HCT116 (cell line): ENCODE measurements around the gene KIAA2012.

Experiments
- EZH2 ChIP-seq: fragments of 200-600 bp; sonication (generic); IDR thresholded peaks from 2 replicates; pipeline ENCODE4 v1.6.1; 2017; ENCODE audit warnings: antibody characterized with exemption, mixed run types
- EZH2phosphoT487 ChIP-seq: fragments of 200-600 bp; IDR thresholded peaks from 2 replicates; pipeline ENCODE4 v1.6.1; 2018; ENCODE audit warnings: antibody characterized with exemption, borderline replicate concordance
- JUND ChIP-seq: IDR thresholded peaks from 2 replicates; pipeline ENCODE4 v1.6.1; 2012
- POLR2A ChIP-seq: IDR thresholded peaks from 2 replicates; pipeline ENCODE4 v1.7.0; 2011; ENCODE audit warnings: borderline replicate concordance; ENCODE audit not compliant: insufficient read depth, insufficient read length; ENCODE audit errors: extremely low read depth
- RAD21 ChIP-seq: IDR thresholded peaks from 2 replicates; pipeline ENCODE4 v1.6.1; 2012; ENCODE audit warnings: low read depth, mild to moderate bottlenecking
- SIN3A ChIP-seq: IDR thresholded peaks from 2 replicates; pipeline ENCODE4 v1.6.1; 2012; ENCODE audit warnings: low read depth
- TCF7L2 ChIP-seq: IDR thresholded peaks from 2 replicates; pipeline ENCODE4 v1.7.0; 2011; ENCODE audit warnings: borderline replicate concordance, inconsistent platforms; ENCODE audit not compliant: insufficient read depth, insufficient read length; ENCODE audit errors: extremely low read depth
- TF ChIP-seq, protein P1 (sequence below): IDR thresholded peaks from 2 replicates; pipeline ENCODE4 v1.6.1; 2012
- TF ChIP-seq, protein P2 (sequence below), 3 experiments: fragments of 200-600 bp in 1 of 3; sonication (generic) in 1 of 3; IDR thresholded peaks in 2 of 3; conservative IDR thresholded peaks in 1 of 3; 2 replicates each; pipeline ENCODE4 v1.5.1; 2012 to 2017; ENCODE audit warnings: low read depth in 2 of 3, low read length in 2 of 3, antibody characterized with exemption in 1 of 3, borderline replicate concordance in 1 of 3, control low read depth in 1 of 3, mild to moderate bottlenecking in 1 of 3, mixed read lengths in 1 of 3, mixed run types in 1 of 3, moderate library complexity in 1 of 3; ENCODE audit not compliant: insufficient read depth in 1 of 3

DNA sequence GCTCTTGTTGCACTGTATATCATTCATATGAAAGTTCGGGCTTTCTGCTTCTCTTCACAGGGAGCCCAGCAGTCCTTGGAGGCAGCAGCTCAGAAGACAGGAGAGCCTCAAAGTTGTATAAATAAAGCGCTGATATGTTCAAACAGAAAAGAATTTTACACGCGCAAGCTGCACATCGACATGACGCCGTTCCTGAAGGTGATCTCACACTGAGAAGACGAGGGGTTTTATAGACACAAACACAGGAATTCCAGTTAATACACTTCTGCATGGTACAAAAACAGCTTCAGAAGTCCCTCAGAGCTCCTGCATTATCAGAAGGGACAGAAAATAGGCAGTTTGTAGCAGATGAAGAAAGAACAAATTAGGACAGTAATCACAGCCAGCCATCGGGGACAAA lies 81.6 kb downstream of the KIAA2012 start:
- TF ChIP-seq EZH2: no peak
- TF ChIP-seq SIN3A: no peak
- TF ChIP-seq, protein P1, sequence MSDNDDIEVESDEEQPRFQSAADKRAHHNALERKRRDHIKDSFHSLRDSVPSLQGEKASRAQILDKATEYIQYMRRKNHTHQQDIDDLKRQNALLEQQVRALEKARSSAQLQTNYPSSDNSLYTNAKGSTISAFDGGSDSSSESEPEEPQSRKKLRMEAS: no peak
- no peak for TF ChIP-seq POLR2A
- TF ChIP-seq, protein P2, sequence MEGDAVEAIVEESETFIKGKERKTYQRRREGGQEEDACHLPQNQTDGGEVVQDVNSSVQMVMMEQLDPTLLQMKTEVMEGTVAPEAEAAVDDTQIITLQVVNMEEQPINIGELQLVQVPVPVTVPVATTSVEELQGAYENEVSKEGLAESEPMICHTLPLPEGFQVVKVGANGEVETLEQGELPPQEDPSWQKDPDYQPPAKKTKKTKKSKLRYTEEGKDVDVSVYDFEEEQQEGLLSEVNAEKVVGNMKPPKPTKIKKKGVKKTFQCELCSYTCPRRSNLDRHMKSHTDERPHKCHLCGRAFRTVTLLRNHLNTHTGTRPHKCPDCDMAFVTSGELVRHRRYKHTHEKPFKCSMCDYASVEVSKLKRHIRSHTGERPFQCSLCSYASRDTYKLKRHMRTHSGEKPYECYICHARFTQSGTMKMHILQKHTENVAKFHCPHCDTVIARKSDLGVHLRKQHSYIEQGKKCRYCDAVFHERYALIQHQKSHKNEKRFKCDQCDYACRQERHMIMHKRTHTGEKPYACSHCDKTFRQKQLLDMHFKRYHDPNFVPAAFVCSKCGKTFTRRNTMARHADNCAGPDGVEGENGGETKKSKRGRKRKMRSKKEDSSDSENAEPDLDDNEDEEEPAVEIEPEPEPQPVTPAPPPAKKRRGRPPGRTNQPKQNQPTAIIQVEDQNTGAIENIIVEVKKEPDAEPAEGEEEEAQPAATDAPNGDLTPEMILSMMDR (IDR thresholded peaks at IDR 0.05 in 2 of 3, conservative IDR thresholded peaks at IDR 0.05 in 1 of 3; ENCODE audit: borderline replicate concordance in 1 of 3, insufficient read depth in 1 of 3, low read depth in 2 of 3, low read length in 2 of 3): no peak
- TF ChIP-seq RAD21: no peak
- no peak for TF ChIP-seq TCF7L2
- no peak for TF ChIP-seq EZH2phosphoT487
- no peak for TF ChIP-seq JUND
